GM18498 (cell line): Measurements from ENCODE around the gene LCLAT1.
"Not testable (repeated sequence)": the region's sequence is repeated elsewhere in the genome, so short reads cannot be mapped to it uniquely, and the experiment has no call there.

Experiments
- ATAC-seq: cut with Tn5 transposase; IDR thresholded peaks from one replicate; pipeline ENCODE4 v1.9.1; 2021; ENCODE audit warnings: mild to moderate bottlenecking, moderate library complexity; ENCODE audit not compliant: unreplicated experiment

Gene LCLAT1

DNA sequence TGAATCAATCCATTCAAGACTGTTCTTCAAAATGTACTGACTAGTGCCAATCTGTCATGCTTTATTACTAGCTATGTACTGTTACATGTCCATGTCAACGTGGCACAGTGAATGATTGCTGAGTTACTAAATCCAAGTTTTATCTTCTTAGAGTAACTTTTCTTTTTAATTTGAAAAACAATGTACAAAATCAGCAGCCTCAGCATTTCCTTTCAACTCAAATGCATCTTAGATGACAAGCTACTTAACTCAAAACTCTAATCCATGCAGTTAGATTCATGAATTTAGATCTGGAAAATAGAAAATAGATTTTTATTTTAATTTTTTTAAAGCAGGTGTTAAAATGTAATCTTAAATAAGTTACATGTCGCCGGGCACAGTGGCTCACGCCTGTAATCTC lies 186.0 kb downstream of the LCLAT1 start:
- ATAC-seq = no peak

DNA sequence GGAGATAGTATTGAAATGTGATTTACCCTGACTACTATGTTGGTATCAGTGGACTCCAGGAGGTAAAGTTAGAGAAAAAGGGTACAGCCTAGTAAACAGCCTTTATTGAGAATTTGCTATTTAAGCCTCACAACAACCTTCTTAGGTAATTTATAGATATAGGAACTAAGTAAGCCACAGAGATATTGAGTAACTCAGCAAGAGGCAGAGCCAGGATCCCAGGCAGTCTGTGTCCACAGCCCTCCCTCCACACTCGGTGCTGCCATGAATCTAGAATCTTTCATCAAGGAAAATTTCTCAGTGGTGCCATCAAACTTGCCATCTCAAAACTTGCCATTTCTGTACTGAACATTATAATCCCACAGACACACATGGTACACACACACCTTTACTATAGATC lies 189.3 kb downstream of the LCLAT1 start:
- ATAC-seq = no peak

DNA sequence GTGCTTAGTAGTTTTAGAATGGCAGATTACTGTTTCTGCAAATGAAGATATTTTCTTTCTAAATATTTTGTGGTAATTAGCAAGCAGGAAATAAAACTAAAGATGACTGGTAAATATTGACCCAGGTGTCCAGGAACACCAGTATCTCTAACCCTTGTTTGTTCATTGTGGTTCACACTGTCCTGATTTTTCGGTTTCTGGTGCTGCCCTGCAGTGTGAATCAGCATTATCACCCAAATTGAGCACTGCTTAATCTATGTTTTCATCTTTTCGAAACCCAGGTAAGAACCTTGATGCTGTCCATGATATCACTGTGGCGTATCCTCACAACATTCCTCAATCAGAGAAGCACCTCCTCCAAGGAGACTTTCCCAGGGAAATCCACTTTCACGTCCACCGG lies 192.8 kb downstream of the LCLAT1 start:
- no peak for ATAC-seq

DNA sequence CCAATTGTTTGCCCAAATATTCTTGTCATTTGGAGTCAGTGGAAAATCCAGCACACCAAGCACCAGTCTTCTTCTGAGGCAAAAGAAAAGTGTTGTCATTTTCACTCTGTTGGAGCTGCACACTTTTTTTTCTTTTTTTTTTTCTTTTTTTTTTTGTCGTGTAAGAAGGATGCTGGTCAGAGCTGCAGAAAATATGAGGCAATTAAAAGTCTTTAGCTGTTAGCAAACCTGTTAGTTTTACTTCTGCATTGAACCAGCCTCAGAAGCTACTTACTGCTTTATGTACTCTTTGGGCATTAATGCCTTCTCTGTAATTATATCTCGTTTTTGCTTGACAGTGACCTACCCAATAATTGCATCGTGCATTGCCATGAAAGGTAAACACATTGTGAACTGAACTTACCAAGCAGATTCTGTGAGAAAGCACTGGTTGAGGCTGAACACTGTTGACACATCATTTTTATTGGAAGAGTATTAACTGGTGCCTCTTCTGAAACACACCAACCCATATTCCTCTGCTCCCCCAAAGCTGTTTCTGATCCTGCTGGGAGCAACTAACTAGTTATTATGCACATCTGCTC lies 194.8 kb downstream of the LCLAT1 start:
- no peak for ATAC-seq

DNA sequence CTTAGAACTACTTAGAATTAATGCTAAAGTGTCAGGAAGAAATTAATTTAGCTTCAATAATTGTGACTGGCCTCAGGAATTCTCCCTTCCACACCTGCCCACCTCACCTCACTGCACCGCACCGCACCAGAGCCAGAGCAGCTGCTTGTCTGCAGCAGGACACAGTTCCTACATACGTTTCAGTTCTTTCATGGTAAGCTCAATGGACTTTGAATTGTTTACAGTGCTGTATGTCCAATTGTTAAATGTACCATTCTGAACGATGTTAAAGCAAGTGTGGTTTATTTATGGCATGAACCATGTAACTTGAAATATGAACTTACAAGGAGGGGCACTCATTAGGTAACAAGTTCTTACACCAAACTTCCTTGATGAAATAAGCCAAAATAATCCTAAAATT lies 196.0 kb downstream of the LCLAT1 start:
- ATAC-seq = not testable (repeated sequence)

DNA sequence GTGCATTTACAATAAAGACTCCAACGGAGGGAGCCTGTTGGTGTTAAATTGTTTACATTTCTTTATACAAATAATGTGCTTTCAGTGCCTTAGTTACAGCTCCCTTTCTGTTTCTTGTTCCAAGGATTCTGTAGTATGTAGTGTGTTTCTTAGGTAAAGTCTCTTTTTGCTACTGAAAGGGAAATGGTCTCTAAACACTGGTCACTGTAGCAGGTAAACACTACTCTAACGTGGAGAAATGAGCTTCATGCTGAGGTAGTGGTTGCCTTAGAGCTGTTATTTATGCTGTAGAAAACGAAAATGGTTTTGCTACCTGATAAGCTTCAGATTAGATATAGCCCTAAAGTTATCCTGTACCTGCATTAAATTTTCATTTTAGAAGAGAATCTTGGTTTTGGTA lies 196.6 kb downstream of the LCLAT1 start:
- ATAC-seq = no peak

DNA sequence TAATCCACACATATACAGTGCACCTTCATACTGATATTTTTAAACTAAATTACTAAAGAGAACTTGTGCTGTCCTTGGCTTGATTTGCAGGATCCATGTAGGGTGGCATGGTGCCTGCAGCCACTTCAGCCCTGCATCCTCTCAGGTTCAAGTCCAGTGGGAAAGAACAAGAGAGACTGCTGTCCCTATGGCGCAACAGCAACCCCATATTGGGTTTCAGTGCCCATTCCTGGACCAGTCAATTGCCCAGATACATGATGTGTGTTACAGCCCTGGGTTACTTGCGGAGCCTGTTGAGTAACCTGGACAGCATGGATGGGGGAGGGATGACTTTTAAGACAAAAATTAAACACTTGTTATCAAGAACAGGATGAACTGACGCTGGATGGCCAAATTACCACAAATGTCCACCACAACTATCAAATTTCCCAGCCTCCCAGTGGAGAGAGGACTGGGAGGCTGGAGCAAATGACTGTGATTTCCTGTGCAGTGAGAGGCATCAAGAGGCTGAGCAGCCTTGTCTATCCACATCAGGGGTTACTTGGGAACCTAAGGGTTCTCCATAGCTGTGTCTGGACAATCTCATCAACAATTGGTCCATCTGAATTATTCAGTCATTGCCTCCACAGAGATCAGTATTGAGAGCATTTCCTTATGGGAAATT lies 198.2 kb downstream of the LCLAT1 start:
- no peak for ATAC-seq

DNA sequence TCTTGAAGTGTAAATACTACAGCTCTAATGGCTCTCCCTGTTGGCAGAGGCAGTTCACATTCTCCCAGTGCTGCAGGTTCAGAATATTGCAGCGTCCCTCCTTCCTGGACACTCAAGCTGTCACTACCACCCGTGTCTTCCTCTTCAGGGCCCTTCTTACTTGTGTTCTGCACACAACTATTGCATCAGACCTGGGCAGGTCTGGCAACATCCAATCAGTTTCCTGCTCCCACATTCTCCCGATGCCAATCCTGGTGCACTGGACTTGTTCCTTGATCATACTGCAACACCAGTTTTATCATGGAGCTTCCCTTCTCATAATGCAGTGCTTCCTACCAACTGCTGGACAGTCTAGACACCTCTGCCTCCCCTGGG lies 198.7 kb downstream of the LCLAT1 start:
- ATAC-seq = no peak

DNA sequence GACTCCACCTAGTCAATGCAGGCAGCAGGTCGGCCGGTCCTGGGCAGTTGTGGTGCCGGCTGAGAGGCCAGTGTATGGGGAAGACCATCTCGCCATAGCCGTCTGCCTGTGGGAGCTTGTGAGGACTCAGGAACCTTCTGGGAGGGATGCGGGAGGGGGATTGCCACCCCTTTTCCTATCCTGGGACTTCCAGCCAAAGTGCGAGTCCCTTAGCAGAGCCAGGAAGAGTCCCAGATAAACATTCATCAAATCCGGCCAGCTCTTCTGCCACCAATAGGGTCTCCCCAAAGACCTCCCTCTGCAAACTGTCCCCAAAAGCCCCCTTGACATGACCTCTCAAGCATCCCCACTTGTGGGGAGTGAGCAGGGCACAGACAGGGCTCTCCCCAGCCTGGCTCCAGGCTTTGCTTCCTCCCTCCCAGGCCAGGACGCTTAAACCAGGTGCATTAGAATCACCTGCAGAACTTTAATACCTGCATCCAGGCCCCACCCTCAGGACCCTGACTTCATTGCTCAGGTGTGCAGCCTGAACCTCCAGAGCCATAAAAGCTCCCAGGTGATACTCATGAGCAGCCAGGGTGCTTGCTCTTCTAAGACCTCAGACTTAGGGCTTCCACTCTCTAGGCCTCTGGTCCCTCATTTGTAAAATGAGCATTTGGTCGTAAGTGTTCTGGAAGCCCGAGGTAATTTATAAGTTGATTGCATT lies 200.9 kb downstream of the LCLAT1 start:
- ATAC-seq = no peak

DNA sequence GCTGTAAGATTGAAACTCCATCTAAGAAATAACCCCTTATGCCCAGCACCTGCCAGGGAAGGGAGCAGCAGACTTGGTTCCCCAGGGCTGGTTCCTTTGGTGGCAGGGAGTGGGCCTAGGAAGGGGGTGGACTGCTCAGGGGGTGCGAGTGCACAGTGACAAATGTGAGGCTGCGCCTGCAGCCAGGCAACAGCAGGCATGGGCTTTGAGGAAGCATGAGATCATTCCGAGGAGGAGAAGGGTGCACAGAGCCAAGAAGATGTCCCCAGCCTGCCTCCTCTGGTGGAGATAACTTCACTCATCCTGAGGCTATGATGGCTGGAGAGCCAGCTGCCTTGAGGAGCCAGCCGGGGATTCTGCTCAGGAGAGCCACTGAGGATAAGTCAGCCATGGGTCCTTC lies 202.2 kb downstream of the LCLAT1 start:
- ATAC-seq = no peak

DNA sequence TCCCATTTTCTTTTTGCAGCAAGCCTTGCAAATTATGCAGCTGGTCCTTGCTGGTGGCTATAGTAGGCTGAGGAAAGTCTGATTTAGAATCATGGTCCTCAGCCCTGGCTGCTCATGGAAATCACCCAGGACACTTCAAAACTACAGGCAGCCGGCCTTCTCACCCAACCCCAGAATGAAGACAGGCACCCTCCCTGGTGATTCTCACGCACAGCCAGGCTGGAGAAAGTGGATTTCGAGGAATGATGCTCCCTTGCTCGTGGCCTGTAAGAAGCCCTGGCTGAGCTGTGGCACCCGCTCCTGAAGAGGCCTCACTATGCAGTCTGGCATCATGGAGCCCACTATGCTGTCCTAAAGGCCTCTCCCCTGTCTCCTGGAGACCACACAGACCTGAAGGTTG lies 202.8 kb downstream of the LCLAT1 start:
- no peak for ATAC-seq

DNA sequence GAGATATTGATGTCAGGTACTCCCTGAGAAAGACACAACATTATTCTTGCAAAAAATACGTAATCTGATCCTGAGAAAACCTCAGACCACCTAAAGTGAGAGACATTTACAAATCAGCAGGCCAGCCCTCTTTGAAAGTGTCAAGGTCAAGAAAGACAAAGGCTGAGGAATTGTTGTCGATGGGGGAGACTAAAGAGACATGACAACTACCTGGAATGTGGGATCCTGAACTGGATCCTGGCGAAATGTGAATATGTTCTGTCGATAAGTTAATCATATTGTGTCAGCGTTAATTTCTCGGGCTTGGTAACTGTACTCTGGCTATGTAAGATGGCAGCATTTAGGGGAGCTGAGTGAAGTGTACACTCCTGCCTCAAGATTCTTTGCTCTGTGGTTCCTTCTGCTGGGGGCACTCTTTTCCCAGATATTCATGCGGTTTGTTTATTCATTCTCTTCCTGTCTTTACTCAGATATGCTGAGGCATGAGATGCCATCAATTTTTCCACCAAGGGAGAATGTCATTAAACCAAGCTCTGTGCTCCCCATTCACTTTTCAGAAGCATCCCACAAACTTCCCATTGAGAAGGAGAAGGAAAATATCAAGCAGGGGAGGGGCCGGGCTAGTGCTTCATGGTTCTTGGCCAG lies 205.3 kb downstream of the LCLAT1 start:
- ATAC-seq = no peak

DNA sequence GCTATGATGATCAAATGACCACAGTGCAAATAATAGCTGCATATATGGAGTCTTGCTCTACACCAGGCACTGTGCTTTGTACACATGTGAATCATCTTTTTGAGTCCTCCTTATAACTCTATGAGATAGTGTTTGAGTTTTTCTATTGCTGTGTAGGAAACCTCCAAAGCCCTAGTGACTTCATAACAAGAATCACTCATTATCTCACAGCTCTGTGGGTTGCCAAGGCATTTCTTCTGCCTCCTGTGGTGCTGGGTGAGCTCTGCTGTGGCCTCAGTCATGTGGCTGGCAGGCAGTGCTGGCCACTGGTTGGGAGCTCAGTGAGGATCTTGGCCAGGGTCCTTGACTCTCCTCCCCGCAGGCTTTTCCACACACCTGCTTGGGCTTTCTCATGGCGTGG lies 206.8 kb downstream of the LCLAT1 start:
- ATAC-seq = no peak

DNA sequence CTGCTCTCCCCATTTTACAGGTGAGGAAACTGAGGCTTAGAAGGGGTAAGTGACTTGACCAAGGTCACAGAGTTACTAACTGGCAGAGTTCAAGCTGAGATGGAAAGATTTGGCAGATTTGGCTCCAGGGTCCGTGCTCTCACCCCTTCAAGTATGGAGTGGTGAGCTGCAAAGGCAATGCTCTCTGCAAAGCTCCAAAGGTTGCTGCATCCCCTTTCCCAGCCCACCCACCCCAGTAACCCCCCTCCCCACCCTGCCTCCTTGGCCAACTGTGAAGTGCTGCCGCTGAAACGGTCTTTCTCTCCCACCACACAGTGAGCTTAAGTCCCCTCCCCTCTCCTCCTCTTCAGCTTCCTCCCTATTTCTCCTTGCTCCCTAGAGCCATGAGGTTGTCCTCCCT lies 207.4 kb downstream of the LCLAT1 start:
- ATAC-seq = no peak

DNA sequence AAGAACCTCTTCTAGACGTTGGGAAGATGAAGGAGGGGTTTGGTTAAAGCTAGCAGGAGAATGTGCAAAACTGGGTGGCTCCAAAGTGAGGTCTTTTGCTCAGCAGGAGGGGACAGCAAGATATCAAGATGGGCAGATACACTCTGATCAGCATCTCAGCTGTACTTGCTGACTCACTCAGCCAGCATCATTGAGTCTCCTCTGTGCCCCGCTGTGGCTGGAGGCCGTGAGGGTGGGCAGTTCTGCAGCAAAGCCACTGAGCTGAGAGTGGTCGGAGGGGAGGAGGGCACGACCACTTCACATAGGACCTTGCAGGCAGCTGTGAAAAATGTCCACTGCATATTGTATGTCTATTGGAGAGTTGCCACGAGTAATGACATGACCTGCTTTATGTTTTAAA lies 208.2 kb downstream of the LCLAT1 start:
- no peak for ATAC-seq

DNA sequence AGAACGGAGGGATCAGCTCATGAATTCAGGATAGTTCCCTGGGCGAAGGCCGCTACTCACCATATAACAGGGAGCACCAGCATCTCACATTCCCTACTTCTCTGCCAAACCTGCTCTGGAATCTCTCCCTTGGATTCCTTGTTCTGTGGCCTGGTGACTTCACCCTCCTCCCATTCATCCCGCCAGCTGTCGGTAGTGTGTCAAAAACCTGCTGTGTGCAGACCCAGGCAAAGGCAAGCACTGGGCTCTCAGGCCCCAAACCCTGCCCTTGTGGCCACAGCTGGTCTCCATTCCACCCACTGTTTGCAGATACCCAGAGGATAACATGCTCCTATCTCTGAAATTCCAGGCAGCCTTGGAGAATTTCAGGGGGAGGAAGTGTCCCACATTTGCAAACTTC lies 208.6 kb downstream of the LCLAT1 start:
- ATAC-seq = no peak

DNA sequence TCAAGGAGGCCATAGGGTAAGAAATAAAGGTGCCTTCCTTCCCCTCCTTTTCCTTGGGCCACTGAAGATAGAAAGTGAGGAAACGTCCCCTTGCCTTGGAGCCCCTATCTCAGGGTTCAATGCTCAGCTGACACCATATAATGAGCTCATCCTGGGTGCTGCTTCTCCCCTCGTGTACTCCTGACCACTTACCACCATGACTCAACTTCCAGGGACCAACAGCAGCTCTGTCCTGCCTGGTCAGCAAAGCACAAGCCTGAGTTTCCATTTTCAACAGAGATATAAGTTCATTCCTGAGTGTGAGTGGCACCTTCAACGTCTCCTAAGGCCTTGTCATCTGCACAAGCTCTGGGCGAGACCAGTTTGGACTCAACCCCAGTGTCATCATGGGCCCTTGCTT lies 209.0 kb downstream of the LCLAT1 start:
- ATAC-seq = no peak

DNA sequence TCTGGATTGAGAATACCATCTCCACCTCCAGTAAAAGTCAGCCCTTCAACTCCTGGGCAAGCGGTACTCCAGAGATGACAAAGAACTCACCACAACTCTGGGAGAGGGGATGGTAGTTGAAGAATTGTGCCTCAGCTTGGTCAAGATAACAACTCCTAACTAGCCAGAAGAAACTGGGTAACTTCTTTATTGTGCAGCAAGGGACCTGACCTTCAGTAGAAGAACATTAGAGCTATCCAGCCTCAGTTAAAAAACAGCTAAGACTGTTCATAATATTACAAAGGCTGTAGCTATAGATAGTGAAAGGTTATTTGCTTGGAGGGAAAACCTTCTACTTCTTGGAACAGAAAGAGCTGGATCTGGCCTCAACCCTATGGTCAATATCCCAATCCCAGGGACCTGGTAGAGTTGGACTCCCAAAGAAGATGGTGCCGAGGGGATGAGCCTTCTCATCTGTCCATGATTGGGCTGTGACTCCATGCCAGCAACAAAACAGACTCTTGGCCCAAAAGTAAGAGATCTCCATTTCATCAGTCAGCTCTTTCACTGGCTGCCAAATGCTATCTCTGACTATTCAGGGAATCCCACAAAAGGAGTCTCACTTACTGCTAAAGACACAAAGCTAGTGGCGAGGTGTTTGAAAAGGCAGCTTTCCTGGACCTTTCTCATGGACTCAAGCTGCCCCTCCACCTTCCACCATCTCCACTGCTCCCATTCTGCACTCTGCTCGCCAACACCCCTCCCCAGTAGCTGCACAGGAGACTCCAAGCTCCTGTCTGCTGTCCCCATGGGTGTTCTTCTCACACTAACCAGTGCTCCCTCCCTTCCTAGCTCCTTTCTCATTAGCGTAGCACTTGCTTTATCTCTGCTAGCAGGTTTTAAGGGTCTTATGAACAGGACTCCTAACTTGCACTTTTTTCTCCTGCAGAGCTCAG lies 214.4 kb downstream of the LCLAT1 start:
- ATAC-seq = no peak

DNA sequence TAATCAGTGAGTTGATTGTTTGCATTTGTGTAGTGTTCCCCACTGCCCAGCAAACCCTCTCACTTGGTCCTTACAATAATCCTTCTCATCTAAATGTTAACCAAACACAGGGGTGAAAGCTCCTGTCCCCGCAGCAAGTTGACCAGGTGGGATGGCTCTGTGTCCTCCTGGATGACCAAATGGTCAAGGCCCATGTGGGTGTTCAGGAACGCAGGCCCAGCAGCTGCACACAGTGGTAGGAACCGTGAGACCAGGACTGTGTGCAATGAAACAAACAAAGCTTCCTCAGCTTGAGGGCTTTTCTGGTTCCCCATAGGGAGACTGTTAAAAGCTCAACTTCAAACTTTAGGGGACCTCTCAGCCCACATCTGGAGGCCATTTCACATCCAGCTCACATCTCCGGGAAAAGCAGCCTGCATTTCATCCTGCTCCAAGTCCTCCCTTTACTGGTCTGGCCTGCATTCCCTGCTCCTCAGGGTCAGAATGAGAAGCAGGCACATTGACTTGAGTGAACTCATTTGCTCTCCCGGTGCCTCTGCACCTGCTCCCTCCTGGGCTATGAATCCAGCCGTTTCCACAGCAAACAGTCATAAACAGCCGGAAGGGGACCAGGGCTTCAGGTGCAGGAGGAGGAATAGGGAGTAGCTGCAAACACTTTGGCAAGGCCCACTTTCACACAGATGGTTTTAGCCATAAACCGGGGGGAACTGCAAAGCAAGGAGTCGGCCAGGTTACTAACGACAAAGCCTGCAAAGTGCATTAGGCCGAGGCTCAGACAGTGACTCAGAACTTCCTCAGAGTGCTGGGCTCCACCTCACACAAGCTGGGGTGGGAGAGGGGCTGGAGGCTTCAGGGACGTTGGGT lies 215.5 kb downstream of the LCLAT1 start:
- ATAC-seq = no peak

DNA sequence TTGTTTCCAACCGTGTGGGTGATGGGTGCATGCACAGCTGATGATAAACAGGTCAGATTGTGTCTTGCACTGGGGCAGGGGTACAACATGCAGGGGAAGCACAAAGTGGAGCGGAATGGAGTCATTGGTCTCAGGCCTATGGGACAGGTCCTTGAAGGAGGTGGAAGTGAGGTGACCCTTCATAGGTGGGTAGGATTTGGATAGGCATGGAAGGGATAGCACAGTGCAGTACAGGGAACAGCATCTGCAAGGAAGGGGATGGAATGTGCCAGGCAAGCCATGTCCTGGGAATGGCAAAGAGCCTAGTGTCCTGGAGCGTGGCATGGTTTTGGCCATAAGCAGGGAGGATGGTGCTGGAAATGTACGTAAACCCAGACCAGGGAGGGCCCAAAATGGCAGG lies 216.3 kb downstream of the LCLAT1 start:
- no peak for ATAC-seq
